Daoy (cell line): Measurements from ENCODE around the gene PRND. TPM values are rescaled to one million over a fixed set of nuclear protein-coding genes. Genes with fewer than 3 reads are reported as not detected.
"Not testable (repeated sequence)": the region's sequence is repeated elsewhere in the genome, so short reads cannot be mapped to it uniquely, and the experiment has no call there.

Experiments used
- DNase-seq: peaks from one replicate; pipeline ENCODE4 v3.0.0-alpha.2; 2015; ENCODE audit warnings: low read depth
- total RNA-seq: library from RNA; depleted of rRNA; stranded (reverse); fragments of >200 nt; shearing (Covaris generic); gene quantifications from 2 replicates; pipeline ENCODE4 v1.2.3, GENCODE V29; 2014

Gene PRND
- total RNA-seq, 1 experiment from 2014 or later: not detected

DNA sequence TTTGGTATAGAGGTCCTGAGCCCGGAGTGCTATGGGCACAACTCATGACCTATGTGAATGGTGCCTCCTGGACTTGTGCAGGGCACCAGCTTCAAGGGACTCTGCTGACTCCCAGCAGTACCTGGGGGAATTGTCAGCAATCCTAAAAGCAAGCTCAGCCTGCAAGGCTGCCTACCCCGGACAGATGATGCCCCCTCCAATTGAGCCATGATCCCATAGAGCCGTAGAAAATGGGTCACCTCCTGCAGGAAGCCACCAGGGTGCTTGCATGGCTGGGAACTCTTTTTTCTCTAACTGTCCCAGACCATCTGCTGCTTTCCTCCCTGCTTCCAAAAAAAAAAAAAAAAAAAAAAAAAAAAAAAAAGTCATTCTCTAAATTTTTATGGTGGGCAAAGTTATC is 12.9 kb upstream of the PRND start:
- no peak for DNase-seq

- no peak for DNase-seq
Observed at GRCh38 chr20:4709261-4710105, 12.2 kb upstream of the PRND start.

DNA sequence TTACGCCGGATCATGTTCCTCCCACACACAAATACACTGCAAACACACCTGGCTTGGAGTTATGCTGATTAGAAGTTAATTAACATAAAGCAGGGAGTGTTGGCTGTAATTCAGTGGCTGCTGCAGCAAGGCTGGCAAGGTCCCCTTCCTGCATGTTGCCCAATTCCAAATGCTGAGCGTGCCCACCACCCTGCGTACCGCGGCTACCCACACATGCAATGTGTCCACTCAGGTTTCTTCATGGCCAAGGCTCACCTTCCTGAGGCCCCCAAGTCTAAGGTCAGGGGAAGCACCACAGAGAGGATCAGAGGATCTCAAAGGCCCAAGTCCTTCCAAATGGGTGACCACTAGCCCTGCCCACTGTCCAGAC is 11.6 kb upstream of the PRND start:
- DNase-seq: no peak

DNA sequence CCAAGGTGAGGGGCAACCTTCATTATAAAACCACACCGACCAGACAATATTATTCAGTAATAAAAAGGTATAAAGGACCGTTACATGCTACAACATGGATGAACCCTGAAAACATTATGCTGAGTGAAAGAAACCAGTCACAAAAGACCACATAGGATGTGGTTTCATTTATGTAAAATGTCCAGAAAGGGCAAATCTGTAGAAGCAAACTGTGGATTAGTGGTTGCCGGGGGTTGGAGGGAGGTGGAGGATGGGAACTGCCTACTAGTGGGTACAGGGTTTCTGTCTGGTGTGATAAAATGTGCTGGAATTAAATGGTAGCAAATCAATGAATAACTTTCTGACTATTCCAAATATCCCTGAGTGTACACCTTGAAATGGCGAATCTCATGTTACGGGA is 10.2 kb upstream of the PRND start:
- DNase-seq: no peak

DNA sequence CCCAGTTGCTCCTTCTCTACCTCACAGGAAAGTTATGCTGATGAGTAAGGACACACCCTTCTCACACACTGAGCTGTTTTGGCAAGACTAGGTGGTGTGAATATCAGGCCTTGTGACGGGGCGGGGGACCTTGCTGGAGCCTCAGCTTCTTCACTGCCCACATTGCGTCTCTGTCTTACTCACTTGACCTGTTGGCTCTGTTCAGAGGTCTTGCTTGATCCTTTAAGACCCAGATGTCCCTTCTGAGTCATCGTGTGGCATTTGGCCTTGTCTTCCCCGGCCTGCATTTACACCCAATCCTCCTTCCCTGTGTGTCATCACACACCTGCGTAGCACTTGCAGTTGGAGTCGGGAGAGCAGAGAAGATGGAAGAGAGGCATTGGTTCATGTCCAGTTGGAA is 8.3 kb upstream of the PRND start:
- DNase-seq: peak; percentile 17

GRCh38 chr20:4714818-4715217 is 6.9 kb upstream of the PRND start:
- DNase-seq: no peak

GRCh38 chr20:4717816-4718570 is 3.7 kb upstream of the PRND start:
- peak; percentile 11 for DNase-seq

- no peak for DNase-seq
Observed at GRCh38 chr20:4719190-4719589, 2.5 kb upstream of the PRND start.

- peak; percentile 56 for DNase-seq
Observed at GRCh38 chr20:4720041-4720976, 1.4 kb upstream of the PRND start.

- no peak for DNase-seq
Observed at GRCh38 chr20:4720977-4721349, 746 bp upstream of the PRND start.

- DNase-seq: no peak
Observed at GRCh38 chr20:4722571-4722970, 862 bp downstream of the PRND start.

DNA sequence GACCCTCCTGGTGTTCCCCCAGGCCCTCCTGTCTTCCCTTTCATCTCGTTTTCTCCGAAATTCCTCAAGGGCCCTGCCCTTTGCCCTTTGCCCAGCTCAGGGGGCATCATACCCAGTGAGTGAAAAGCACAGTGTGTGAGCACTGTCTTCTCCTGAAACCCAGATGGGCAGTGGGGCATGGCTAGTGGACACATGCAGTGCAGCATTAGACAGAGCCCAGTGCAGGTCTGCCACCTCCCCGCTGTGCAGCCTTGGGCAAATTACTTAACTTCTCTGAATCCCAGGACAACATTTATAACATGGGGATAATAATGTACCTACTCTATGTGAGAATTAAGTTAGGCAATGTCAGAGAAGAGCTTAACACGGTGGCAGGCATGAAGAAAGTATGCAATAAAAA is 1.3 kb downstream of the PRND start:
- DNase-seq: no peak

DNA sequence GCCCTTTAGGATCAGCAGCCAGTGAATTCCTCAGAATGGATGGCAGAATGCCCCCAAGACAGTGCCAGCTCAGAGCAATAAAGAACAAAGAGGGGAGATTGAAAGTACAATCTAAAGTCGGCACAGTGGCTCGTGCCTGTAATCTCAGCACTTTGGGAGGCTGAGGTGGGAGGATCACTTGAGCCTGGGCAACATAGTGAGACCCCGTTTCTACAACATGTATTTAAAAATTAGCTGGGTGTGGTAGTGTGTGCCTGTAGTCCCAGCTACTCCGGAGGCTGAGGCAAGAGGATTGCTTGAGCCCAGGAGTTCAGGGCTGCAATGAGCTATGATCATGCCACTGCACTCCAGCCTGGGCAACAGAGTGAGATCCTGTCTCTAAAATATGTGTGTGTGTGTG is 1.8 kb downstream of the PRND start:
- not testable (repeated sequence) for DNase-seq

DNA sequence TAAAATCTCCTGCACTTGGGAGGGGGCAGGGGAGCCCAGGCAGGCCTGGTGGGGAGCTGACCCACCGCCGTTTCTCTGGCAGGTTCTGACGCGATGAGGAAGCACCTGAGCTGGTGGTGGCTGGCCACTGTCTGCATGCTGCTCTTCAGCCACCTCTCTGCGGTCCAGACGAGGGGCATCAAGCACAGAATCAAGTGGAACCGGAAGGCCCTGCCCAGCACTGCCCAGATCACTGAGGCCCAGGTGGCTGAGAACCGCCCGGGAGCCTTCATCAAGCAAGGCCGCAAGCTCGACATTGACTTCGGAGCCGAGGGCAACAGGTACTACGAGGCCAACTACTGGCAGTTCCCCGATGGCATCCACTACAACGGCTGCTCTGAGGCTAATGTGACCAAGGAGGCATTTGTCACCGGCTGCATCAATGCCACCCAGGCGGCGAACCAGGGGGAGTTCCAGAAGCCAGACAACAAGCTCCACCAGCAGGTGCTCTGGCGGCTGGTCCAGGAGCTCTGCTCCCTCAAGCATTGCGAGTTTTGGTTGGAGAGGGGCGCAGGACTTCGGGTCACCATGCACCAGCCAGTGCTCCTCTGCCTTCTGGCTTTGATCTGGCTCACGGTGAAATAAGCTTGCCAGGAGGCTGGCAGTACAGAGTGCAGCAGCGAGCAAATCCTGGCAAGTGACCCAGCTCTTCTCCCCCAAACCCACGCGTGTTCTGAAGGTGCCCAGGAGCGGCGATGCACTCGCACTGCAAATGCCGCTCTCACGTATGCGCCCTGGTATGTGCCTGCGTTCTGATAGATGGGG is 3.0 kb downstream of the PRND start:
- no peak for DNase-seq

GRCh38 chr20:4725263-4725550 is 3.5 kb downstream of the PRND start:
- no peak for DNase-seq

DNA sequence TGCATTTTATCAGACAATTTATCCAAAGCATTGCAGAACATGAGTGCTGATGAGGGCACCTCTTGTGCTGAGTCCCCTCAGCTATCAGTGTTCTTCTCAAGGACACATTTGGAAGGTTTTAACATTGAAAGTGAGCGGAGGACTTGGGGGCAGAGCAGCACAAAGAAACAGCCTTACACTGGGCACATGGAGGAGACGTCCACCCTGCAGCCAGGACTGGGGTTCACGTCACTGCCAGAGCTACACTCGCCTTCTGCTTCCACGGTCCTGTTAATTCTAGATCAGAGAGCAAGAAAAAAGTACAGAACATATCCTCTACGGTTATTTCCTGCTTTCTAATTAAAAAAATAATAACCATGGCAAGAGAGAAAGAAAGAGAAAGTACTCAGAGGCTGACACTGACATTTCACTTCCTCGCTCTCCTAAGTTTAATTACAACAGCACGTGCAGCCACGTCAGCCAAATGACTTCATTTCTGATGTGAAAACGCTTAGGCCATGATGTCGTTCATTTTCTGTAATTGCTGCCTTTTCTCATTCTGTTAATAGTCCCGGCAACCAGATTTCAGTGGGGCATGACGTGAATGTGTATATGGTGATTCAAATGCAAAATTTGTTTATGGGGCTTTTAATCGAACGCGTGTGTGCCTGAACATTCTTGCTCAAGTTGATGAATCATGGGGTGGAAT is 5.1 kb downstream of the PRND start:
- DNase-seq: peak; percentile 41

DNA sequence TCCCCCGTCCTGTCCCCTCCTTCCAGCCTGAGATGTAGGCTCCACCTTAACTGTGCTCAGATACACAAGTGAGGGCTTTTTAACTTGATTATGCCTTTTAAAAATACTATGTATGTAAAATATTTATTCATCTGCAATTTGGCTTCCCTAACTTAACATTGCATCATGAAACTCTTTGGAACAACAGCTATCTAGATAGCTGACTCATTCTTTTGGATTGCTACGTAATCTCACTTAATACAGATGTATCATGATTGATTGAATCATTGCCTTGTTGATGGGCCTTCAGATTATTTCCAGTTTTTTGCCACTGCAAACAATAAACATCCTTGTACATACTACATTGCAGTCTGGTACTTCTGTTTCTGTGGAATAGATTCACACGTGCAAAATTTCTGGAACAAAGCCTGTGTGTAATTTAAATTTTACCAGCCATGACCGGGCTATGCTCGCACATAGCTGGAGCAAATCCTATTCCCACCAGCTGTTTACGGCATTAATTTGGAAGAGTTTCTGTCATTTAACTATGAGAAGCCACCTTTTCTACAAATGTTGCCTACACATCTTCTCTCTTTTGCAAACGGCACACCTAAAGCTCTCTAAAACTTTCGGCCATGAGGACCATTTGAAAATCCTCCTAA is 6.5 kb downstream of the PRND start:
- DNase-seq: no peak

- no peak for DNase-seq
Observed at GRCh38 chr20:4729265-4729664, 7.6 kb downstream of the PRND start.

GRCh38 chr20:4730780-4731179 is 9.1 kb downstream of the PRND start:
- DNase-seq: no peak

GRCh38 chr20:4736875-4737274 is 15.2 kb downstream of the PRND start:
- no peak for DNase-seq
